PC-3 (cell line): ENCODE data around the gene REEP3. TPM values are rescaled to one million over a fixed set of nuclear protein-coding genes. Genes with fewer than 3 reads are reported as not detected.
"Not testable (repeated sequence)": the region's sequence is repeated elsewhere in the genome, so short reads cannot be mapped to it uniquely, and the experiment has no call there.

Source experiments
- ATAC-seq: fragments of 200-7000 bp; cut with Tn5 transposase; 2 replicates; pipeline ENCODE4 v1.9.1; 2020; ENCODE audit warnings: mild to moderate bottlenecking, moderate library complexity
- BruUV-seq: library from RNA; stranded (reverse); fragments of 400-500 nt; replicated peaks from 2 replicates; lab custom pipeline; 2021; lab: Mats Ljungman, UMichigan
- CTCF ChIA-PET: fragments of 300-600 bp; sonication (Branson Sonifier 250); formaldehyde crosslinking; loops from one replicate; lab custom pipeline; 2022; ENCODE audit warnings: antibody characterized with exemption; lab: Charles Lee
- POLR2A ChIA-PET: fragments of 300-600 bp; sonication (Branson Sonifier 250); formaldehyde crosslinking; loops from one replicate; lab custom pipeline; 2022; ENCODE audit warnings: antibody characterized with exemption; ENCODE audit not compliant: unreplicated experiment; lab: Charles Lee
- DNase-seq: peaks from one replicate; pipeline ENCODE4 v3.0.0-alpha.2; 2015
- H2AFZ ChIP-seq: fragments of 300-600 bp; sonication (generic); 2 replicates; pipeline ENCODE4 v1.6.0; 2016; ENCODE audit warnings: antibody characterized with exemption, low read length
- H3F3A ChIP-seq: fragments of 300-600 bp; sonication (generic); one replicate; pipeline ENCODE4 v1.6.0; 2017; ENCODE audit warnings: antibody characterized with exemption, low read length, control low read depth, mild to moderate bottlenecking; ENCODE audit not compliant: unreplicated experiment
- H3K27ac ChIP-seq: fragments of 300-600 bp; sonication (generic); 2 replicates; pipeline ENCODE4 v1.5.1; 2016; ENCODE audit warnings: mild to moderate bottlenecking, low read length
- H3K27me3 ChIP-seq: fragments of 300-600 bp; sonication (generic); 2 replicates; pipeline ENCODE4 v1.6.1; 2016; ENCODE audit warnings: low read length, mixed read lengths
- H3K36me3 ChIP-seq: fragments of 300-600 bp; sonication (generic); 2 replicates; pipeline ENCODE4 v1.6.1; 2016; ENCODE audit warnings: low read depth, mixed run types, low read length, mixed read lengths
- H3K4me1 ChIP-seq: fragments of 300-600 bp; sonication (generic); 2 replicates; pipeline ENCODE4 v1.5.1; 2016; ENCODE audit warnings: low read length; ENCODE audit not compliant: insufficient read depth
- H3K4me2 ChIP-seq: fragments of 300-600 bp; sonication (generic); 2 replicates; pipeline ENCODE4 v1.6.0; 2016; ENCODE audit warnings: low read length
- H3K4me3 ChIP-seq: fragments of 300-600 bp; sonication (generic); 2 replicates; pipeline ENCODE4 v1.5.1; 2016; ENCODE audit warnings: mild to moderate bottlenecking, low read length, mixed read lengths
- H3K79me2 ChIP-seq: fragments of 300-600 bp; sonication (generic); 2 replicates; pipeline ENCODE4 v1.6.1; 2017; ENCODE audit warnings: low read length, mixed read lengths
- H3K9ac ChIP-seq: fragments of 300-600 bp; sonication (generic); 2 replicates; pipeline ENCODE4 v1.6.0; 2016; ENCODE audit warnings: mild to moderate bottlenecking, low read length
- H3K9me2 ChIP-seq: fragments of 300-600 bp; sonication (generic); replicated peaks from 2 replicates; pipeline ENCODE4 v1.6.1; 2016; ENCODE audit warnings: mixed run types, low read length, mixed read lengths
- H3K9me3 ChIP-seq: fragments of 300-600 bp; sonication (generic); 2 replicates; pipeline ENCODE4 v1.6.1; 2016; ENCODE audit warnings: low read length, mixed read lengths
- H4K20me1 ChIP-seq: fragments of 300-600 bp; sonication (generic); 2 replicates; pipeline ENCODE4 v1.6.1; 2016; ENCODE audit warnings: low read length, mixed read lengths
- CTCF ChIP-seq: fragments of 300-600 bp; sonication (generic); conservative IDR thresholded peaks from 2 replicates; pipeline ENCODE4 v1.5.1; 2017; ENCODE audit warnings: antibody characterized with exemption, low read depth, mild to moderate bottlenecking, low read length
- EZH2 ChIP-seq: fragments of 300-600 bp; sonication (generic); IDR thresholded peaks from one replicate; pipeline ENCODE4 v1.6.1; 2017; ENCODE audit warnings: antibody characterized with exemption, mild to moderate bottlenecking, low read length; ENCODE audit not compliant: unreplicated experiment
- EZH2phosphoT487 ChIP-seq: fragments of 300-600 bp; sonication (generic); IDR thresholded peaks from 2 replicates; pipeline ENCODE4 v1.6.1; 2018; ENCODE audit warnings: mild to moderate bottlenecking, antibody characterized with exemption, low read length, borderline replicate concordance
- intact Hi-C: fragments of 100-400 bp; cut with micrococcal nuclease; formaldehyde crosslinking; loops from 2 replicates; pipeline ENCODE4 v1.9.0; 2023
- total RNA-seq: library from RNA; depleted of rRNA; stranded (reverse); fragments of >200 nt; gene quantifications from 2 replicates; pipeline ENCODE4 v1.2.3, GENCODE V29; 2014

Gene REEP3
- total RNA-seq, 1 experiment from 2014 or later: 75.2 TPM

GRCh38 chr10:63497321-63497720, 23.9 kb upstream of the REEP3 start:
- H3K9me3 ChIP-seq: no peaks in the 10 kb centered on the region

GRCh38 chr10:63498665-63499064, 22.5 kb upstream of the REEP3 start:
- TF ChIP-seq EZH2 (no peak), CTCF (no peak), EZH2phosphoT487 (no peak)
- Histone ChIP-seq H3F3A (no peaks in the 10 kb centered on the region), H3K9me3 (no peaks in the 10 kb centered on the region), H3K9me2 (0 out of 2 replicates have a peak, but pooled peaks cover 3% of the 10 kb centered on the region), H4K20me1 (0 out of 2 replicates have a peak, but pooled peaks cover 5% of the 10 kb centered on the region), H3K4me1 (peaks cover 10% of the 10 kb centered on the region), H3K9ac (no peak overlapping the region), H3K36me3 (peaks cover 4% of the 10 kb centered on the region; the same call in 1 of the 2 replicates), H3K4me3 (no peak overlapping the region), H3K27me3 (no peaks in the 10 kb centered on the region), H2AFZ (no peak overlapping the region), H3K27ac (no peak overlapping the region), H3K79me2 (peaks cover 98% of the 10 kb centered on the region), H3K4me2 (no peak overlapping the region)
- intact Hi-C loops: no loop called here
- ChIA-PET POLR2A (interaction anchor here (0.5 kb wide), 1 partner anchor 20 kb away, joined by 5 read pairs; no protein-coding TSS in a partner anchor), CTCF (no interaction called here)
- DNase-seq (no peak), ATAC-seq (no peak)
- no TSS peak for BruUV-seq

More at GRCh38 chr10:63497321-63497720, 23.9 kb upstream of the REEP3 start:
- H3K79me2 ChIP-seq: peaks cover 96% of the 10 kb centered on the region
- peaks cover 5% of the 10 kb centered on the region for H3F3A ChIP-seq
- H3K36me3 ChIP-seq: peaks cover 4% of the 10 kb centered on the region; the same call in 1 of the 2 replicates
- intact Hi-C loops: no loop called here
- peaks cover 20% of the 10 kb centered on the region for H3K4me1 ChIP-seq
- no TSS peak for BruUV-seq
- ATAC-seq (no peak), DNase-seq (no peak)
- H3K9ac ChIP-seq: no peak overlapping the region
- no peak overlapping the region for H3K4me3 ChIP-seq
- ChIA-PET POLR2A (interaction anchor here (0.5 kb wide), 1 partner anchor 297 kb away, joined by 3 read pairs; no protein-coding TSS in a partner anchor), CTCF (no interaction called here)
- 0 out of 2 replicates have a peak, but pooled peaks cover 5% of the 10 kb centered on the region for H4K20me1 ChIP-seq
- H3K4me2 ChIP-seq: no peak overlapping the region
- H3K9me2 ChIP-seq: 0 out of 2 replicates have a peak, but pooled peaks cover 3% of the 10 kb centered on the region
- no peak overlapping the region for H3K27ac ChIP-seq
- TF ChIP-seq EZH2 (no peak), EZH2phosphoT487 (no peak), CTCF (no peak)
- no peak overlapping the region for H2AFZ ChIP-seq
- H3K27me3 ChIP-seq: no peaks in the 10 kb centered on the region

- H3K27ac ChIP-seq, DNase-seq, H3K4me3 ChIP-seq, intact Hi-C loops, POLR2A ChIA-PET, H3K9me3 ChIP-seq, H3K36me3 ChIP-seq, H3K27me3 ChIP-seq, H3K9ac ChIP-seq, CTCF ChIA-PET, ATAC-seq, H3K9me2 ChIP-seq, H3K4me2 ChIP-seq, BruUV-seq, H3F3A ChIP-seq, H2AFZ ChIP-seq: not testable (repeated sequence)
- Histone ChIP-seq H3K79me2 (peaks cover 97% of the 10 kb centered on the region), H3K4me1 (peaks cover 19% of the 10 kb centered on the region), H4K20me1 (peaks cover 15% of the 10 kb centered on the region; the same call in 1 of the 2 replicates)
Observed at GRCh38 chr10:63500551-63500950, 20.6 kb upstream of the REEP3 start.
